Right forelimb (tissue), 1 donor: ENCODE results near the gene TMEM229B.

Experiments used
- DNase-seq: peaks from one replicate; pipeline ENCODE4 v3.0.0-alpha.2; 2018

Gene TMEM229B

GRCh38 chr14:67487937-67488893 lies at the start of gene TMEM229B:
TSS of gene TMEM229B (minus strand) at chr14:67488721. CDS start at chr14:67473923, 14,798 bp downstream.
- DNase-seq: no peak

DNA sequence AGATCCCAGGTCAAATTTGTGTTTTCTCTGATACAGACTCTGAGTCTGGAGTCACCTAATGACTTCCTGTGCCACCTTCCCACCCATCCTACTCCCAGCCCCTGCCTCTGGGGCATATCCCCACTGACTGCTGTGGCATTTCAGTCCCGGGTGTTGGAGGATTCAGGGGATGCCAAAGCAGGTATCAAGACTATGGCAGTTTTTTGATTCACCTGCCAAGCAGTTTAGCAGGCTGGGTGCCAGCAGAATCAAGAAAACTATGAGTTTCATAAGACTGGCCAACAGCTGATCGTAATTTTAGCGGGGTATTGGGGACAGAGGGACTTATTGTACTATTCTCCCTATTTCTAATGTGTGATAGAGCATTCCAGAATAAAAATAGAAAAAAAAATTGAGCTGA lies 49.2 kb upstream of the TMEM229B start:
- no peak for DNase-seq

DNA sequence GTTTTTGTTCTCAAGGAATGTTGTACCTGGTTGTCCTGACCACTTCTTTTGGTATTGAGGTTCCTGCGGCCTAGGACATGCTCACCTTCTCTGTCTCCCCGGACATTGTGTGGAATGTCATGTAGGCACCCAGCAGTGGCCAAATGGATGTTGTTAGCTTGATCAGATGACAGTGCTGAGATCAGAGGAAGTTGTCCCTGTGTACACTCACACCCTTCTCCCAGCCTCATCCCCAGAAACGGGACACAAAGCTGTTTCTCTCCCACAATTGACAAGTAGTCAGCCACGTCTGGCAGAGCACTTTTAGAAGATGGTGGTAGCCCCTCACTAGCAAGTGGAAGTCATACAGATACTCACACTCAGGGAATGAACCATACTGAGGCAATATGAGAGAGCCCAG lies 47.6 kb upstream of the TMEM229B start:
- DNase-seq: no peak

DNA sequence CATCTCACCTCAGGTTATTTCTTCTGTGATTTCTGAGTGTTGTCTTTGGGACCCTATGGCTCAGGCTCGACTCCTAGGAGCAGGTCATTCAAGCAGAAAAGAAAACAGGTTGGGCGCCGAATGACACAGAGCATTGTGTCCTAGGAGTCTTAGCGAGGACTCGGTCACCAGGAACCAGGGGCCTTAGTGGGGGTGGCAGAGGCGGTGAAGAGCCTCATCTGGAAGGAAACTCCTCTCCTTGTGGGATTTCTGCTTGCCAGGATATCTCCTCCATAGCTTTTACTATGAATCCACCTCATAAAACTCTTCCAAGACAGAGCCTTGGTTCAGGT lies 45.2 kb upstream of the TMEM229B start:
- no peak for DNase-seq

- peak; percentile 76 for DNase-seq
These were observed 44.7 kb upstream of the TMEM229B start, which contains the start of gene PLEKHH1 for GRCh38 chr14:67532998-67533753. TSS of gene PLEKHH1 (plus strand) at chr14:67533290. CDS start at chr14:67541868, 8,578 bp downstream.

- no peak for DNase-seq
These were observed 44.1 kb upstream of the TMEM229B start for GRCh38 chr14:67532606-67532997.

- no peak for DNase-seq
These were observed 41.7 kb upstream of the TMEM229B start for GRCh38 chr14:67529947-67530935.

DNA sequence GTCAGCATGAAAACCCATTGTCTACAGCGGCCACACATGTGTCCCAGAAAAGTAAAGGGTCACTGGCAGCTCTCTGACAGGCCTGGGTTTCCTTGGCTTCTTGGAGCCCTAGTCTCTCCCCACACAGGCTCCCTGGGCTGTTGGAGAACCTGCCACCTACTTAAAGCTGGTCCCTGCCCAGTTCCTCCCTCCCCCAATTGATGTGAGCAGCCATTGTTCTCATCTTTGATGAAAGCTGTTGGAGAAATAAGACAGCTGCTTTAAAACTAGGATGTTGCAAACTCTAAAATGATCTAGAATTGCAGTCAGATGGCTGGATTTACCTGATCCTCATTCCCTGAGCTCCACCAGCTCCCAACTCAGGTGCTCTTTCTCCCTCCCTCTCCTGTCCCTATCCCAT lies 39.8 kb upstream of the TMEM229B start:
- no peak for DNase-seq

DNA sequence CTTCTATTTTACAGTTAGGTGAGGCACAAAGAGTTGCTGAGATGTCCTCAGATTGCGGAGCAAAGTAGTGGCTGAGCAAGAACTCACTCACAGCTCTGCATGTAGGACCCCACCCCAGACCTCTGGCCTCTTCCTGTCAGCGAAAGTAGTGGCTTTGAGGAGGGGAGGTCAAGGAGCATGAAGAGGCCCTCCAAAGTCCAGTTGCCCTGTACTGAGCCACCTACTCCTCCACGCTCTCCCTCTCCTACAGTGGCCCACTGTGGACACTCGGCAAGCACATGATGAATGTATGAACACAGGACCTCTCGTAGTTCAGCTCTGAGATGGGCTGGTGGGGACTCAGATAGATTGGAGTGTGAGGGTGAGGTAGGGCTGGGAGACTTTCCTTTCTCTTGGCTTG lies 39.2 kb upstream of the TMEM229B start:
- DNase-seq: no peak

GRCh38 chr14:67526676-67527459 lies 38.3 kb upstream of the TMEM229B start:
- no peak for DNase-seq

- DNase-seq: no peak
These were observed 37.7 kb upstream of the TMEM229B start for GRCh38 chr14:67526181-67526580.

DNA sequence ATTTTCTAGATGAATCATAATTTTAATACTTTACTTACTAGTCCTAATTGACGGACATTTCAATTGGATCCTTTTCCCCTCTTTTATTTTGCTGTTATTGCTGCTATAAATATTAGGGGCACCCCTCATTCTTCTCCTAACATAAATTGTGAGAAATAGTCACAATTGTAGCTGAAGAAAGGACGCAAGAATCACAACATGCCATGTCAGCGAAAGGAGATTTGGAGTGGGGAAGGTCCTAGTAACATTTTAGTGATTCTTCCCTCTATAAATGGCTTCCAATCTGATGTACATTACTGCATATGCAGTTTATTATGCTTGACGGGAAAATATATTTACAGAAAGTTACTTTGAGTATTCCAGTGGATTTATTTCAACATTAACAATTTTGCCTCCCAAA lies 36.9 kb upstream of the TMEM229B start:
- DNase-seq: no peak

GRCh38 chr14:67524634-67524963 lies 36.1 kb upstream of the TMEM229B start:
- DNase-seq: no peak

- DNase-seq: no peak
These were observed 35.5 kb upstream of the TMEM229B start for GRCh38 chr14:67523764-67524633.

GRCh38 chr14:67522270-67522669 lies 33.7 kb upstream of the TMEM229B start:
- DNase-seq: no peak

DNA sequence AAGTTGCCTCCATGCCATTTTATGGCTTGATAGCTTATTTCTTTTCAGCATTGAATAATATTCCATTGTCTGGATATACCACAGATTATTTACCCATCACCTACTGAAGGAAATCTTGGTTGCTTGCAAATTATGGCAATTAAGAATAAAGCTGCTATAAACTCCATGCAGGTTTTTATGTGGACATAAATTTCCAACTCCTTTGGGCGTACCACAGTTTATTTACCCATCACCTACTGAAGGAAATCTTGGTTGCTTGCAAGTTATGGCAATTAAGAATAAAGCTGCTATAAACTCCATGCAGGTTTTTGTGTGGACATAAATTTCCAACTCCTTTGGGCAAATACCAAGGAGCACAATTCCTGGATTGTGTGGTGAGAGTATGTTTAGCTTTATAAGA lies 32.0 kb upstream of the TMEM229B start:
- no peak for DNase-seq

GRCh38 chr14:67519406-67519805 lies 30.9 kb upstream of the TMEM229B start:
- DNase-seq: no peak

DNA sequence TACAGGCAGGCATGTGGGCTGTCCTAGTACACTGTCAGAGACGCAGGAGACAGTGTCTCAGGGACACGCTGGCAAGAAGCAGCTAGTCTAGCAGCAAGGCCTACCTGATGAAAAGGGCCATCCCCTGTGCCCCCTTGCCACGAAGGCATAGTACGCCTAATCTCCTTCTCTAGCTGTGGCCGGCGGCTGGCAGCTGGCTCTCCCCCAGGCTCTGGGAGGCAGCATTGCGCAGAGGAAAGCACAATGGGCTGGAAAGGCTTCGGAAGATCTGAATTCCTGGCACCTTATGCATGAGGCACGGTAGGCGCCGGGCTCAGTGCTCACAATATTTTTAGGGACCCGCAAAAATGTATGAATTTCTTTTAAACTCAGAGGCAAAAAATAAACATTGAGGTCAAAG lies 28.6 kb upstream of the TMEM229B start:
- DNase-seq: no peak

DNA sequence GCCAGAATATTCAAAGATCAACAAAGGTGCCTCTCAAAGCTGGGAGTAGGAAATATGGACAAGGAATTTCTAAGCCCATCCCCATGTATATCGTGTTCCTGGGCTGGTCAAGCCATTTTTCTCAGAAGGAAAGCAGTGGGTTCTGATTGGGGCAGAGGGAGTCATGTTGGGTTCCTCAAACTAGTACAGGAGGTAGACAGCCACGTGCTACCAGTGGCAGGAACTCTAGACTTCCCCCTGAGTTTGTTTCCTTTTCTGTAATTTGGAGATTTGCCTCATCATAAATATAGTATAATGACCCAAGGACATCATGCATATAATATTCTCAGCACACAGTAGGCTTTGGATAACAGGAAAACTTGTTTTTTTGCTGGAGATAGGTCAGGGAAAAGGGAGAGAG lies 28.2 kb upstream of the TMEM229B start:
- DNase-seq: no peak

DNA sequence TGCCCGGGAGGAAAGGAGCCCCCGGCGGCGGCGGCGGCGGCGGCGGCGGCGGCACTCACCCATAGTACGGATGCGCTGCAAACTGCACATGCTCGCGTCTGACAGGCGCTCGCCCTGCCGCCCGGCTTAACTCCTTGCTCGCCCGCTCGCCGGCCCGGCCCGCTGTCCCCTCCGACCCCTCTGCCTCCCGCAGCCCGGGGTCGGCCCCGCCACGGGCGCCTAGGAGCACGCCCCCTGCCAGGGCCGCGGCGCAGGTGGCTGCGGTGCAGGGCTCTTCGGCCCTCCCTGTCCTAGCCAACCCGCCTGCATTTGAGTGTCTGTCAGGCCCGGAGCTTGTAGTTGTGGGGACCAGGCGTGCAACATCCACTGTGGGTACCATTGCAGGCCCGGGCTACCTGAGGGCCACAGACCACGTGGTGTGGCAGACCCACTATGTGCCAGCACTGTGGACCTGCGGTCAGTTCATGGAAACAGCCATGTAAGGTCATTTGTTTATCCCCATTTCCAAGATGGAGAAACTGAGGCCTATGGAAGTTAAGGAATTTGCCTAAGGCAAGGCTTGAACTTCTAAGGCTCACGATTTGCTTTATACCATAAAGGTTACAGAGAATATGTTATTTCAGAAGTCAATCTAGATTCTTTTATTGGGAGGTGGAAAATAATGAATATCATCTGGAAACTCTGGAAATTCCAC lies 27.0 kb upstream of the TMEM229B start:
- no peak for DNase-seq
